ENCODE results near the gene HPCAL1.
"Not testable (repeated sequence)": the region's sequence is repeated elsewhere in the genome, so short reads cannot be mapped to it uniquely, and the experiment has no call there.

Gene HPCAL1

GRCh38 chr2:10302479-10303180 is at the start of gene HPCAL1:
HPCAL1 (plus strand) TSS chr2:10302904; CDS start chr2:10419758, 116,854 bp downstream.
- DNase-seq = peak; percentile 75

DNA sequence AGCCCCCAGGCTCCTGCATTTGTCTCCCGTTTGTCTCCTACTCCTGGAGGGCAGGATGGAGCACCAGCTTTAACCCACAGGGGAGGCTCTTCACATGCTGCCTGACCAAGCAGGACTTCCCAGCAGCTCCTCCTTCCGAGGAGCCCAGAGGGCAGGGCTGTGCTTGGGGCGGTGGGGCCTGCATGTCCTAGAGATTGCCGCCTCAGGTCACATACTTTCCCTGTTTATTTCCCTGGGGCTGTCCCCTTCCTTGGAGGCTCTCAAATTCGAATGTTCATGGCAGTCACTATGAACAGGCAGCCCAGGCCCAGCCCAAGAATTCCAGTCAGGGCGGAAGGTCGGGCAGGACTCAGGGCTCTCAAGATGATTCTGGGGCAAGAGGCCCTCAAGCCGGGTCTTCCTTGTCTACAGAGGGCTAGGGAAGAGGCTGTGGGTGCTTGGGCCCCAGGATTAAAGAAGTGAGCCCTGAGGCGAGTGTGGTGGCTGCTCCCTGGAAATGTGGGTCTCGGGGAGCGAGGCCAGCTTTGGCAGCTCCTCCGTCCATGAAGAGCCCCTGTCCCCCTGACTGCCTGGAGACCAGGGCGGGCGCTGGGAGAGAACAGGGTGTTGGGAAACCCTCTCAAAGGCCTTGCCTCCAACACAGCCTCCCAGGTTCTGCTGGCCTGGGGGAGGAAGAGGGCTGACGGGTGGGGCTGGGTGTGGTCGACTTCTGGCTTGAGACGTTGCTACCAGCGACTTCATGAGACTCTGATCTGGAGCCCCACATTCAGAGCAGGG is 48.9 kb upstream of the HPCAL1 start:
- DNase-seq = no peak

DNA sequence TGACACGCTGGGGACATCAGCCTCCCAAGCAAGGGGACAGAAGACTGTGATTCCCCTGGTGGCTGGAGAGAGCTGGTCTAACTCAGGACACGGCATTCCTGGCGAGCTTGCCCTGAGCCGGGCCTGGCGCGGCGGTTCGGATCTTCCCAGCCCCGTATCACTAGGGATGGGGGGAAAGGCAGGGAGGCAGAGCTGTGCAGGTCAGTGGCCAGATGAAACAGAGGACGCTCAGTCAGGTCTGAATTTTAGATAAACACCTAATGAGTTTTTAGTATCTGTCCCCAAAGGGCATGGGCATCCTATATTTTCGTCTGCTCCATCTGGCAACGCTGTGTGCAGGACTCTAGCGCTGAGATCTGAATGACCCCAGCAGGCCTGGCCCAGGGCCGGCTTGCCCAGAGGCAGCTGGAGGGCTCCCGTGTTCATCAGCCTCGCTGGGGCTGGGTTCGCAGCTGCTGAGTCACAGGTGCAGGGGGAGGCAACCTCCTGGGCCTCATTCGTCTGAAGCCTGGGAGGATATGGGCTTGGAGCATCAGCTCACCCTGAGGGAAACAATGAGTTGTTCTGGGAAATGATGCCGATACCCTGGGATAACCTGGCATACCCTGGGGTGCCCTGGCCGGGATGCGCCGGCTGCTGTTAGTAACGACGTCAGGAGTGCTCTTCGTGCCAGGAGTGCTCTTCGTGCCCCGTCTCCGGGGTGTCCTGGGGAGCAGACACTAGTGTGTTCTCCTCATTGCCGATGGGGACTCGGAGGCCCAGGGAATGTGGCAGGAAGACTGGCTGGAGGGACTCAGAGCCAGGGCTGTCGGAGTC is 48.1 kb upstream of the HPCAL1 start:
- DNase-seq = peak; percentile 12

DNA sequence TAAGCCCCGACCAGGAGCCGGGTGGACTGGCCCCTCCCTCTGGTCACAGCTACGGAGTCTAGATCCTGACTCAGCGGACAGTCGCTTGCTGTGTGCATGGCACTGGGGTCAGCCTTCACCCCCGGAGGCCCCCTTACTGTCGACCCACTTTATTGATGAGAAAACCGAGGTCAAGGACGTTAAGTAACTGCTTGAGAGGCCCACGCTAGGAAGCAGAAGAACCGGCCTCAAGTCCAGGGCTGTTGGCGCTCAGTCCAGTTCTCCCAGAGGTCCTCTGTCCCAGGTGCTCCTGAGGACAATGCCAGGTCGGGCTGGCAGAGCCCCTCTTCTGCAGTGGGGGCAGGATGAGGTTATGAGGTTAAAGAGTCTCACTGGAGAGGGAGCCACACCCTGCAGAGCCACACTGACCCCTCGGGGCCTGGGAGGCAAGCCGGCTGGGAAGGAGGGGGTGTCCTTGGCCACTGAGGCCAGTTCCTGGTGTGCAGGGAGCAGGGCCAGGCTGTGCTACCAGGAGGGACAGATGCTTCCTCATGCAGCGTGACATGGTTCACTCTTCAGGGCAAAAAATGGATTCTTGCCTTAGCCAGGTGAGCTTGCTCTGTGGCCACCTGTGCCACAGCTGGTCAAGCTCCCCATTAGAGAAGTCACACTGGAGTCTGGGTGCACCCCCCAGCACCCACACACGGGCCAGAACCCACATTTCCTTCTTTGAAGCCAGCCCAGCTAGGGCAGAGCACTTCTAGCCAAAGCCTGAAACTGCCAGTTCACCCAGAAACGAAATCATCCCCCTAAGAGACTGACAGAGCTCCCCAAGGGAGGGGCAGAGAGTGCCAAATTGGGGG is 47.3 kb upstream of the HPCAL1 start:
- no peak for DNase-seq

- DNase-seq = no peak
Observed at GRCh38 chr2:10256031-10256514, 46.6 kb upstream of the HPCAL1 start.

GRCh38 chr2:10256515-10257031 is 46.1 kb upstream of the HPCAL1 start:
- DNase-seq = no peak

GRCh38 chr2:10257036-10257435 is 45.7 kb upstream of the HPCAL1 start:
- no peak for DNase-seq

GRCh38 chr2:10257500-10258147 is 45.1 kb upstream of the HPCAL1 start:
- DNase-seq = no peak

DNA sequence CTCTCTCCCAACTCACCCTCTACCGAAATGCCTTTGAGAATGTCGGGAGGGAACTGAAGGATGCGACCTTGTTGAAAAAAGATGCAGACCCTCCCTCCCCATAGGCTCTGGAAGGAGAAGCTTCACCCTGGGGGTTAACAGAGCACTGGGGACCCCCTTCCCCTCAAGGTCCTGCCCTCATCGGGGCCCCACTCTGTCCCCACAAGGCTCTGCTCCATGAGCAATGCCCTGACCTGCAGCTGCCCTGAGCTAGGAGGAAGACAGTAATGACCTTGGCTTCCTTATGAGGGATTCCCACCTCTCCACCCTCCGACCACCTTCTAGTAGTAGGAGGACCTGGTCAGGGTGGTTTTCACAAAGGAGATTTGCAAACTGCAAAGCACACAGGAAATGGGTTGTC is 44.4 kb upstream of the HPCAL1 start:
- DNase-seq = no peak

GRCh38 chr2:10258726-10259125 is 44.0 kb upstream of the HPCAL1 start:
- DNase-seq = no peak

GRCh38 chr2:10260130-10260529 is 42.6 kb upstream of the HPCAL1 start:
- no peak for DNase-seq

DNA sequence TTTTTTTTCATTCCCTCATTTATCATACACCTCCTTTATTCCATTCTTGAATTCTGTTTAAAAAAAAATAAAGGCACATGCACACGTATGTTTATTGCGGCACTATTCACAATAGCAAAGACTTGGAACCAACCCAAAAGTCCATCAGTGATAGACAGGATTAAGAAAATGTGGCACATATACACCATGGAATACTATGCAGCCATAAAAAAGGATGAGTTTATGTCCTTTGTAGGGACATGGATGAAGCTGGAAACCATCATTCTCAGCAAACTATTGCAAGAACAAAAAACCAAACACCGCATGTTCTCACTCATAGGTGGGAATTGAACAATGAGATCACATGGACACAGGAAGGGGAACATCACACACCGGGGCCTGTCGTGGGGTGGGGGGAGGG is 39.2 kb upstream of the HPCAL1 start:
- not testable (repeated sequence) for DNase-seq

- DNase-seq = no peak
Observed at GRCh38 chr2:10264506-10265328, 38.0 kb upstream of the HPCAL1 start.

DNA sequence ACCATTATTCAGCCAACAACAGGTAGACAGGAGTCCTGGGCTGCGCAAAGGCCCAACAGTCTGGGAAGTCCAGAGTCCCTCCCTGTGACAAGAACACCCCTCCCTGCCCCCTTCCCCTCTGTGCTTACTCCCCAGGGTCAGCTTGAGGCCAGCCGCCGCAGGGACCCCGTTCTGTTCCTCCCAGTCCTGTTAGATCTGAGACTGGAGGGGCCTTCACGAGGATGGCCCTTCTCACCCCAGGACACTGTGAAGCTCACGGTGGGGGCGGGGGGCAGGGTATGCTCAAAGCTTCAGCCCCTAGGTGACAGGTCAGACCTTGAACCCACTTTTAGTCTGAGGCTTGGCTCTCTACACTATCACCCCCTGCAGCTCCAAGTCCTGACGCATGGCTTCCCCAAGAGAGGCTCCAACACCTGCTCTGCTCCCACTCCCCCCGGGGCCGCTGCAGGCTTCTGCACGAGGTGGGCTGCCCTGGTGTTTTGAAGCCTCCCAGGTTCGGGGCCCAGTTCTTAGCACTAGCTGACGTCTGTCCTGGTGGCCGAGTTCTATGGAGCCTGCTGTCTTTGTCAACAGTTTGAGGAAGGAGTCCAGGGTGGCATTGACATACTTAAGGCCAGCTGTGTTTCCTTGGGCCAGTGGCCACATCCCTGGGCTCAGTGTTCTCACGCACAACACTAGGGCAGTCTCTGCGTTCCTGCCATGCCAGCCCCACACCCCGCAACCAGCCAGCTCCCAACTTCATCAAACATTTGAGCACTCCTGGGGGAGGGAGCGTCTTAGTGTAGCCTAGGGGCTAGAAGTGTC is 37.2 kb upstream of the HPCAL1 start:
- DNase-seq = no peak

GRCh38 chr2:10266133-10266620 is 36.5 kb upstream of the HPCAL1 start:
- no peak for DNase-seq

- no peak for DNase-seq
Observed at GRCh38 chr2:10267036-10267435, 35.7 kb upstream of the HPCAL1 start.

GRCh38 chr2:10267551-10268465 is 34.9 kb upstream of the HPCAL1 start:
- peak; percentile 79 for DNase-seq

DNA sequence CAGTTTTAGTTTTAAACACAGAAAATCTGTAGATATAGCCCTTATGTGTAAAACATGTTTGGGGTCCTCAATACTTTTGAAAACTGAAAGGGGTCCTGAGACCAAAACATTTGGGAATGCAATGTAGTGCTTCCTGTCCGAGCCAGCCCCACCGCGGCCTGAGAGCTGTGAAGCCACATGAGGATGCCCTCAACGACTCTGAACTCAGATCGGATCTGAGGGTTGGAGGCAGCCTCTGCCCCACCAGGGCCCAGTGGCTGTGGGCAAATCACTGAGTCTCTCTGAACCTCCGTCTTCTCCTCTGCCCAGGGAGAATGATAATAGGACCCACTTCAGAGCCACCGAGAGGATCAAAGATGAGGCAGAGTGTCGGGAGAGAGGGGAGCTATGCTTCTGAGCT is 33.4 kb upstream of the HPCAL1 start:
- DNase-seq = no peak

All from NCI-H1694 treated with DMSO at 0.1 percent for 48 hours (cell line).